ENCODE measurements around the gene ADARB1.

The ADARB1 gene

GRCh38 chr21:45088116-45088515 lies 13.7 kb downstream of the ADARB1 start:
- ATAC-seq: no peak
- TF ChIP-seq RARB (CRISPR knock-in tag; IDR thresholded peaks at IDR 0.05) (no peak), ZNF8 (CRISPR knock-in tag; IDR thresholded peaks at IDR 0.05) (no peak), ARNTL (CRISPR knock-in tag; IDR thresholded peaks at IDR 0.05; ENCODE audit: borderline replicate concordance, low read depth) (no peak), ESRRG (CRISPR knock-in tag; IDR thresholded peaks at IDR 0.05) (no peak), CSRNP3 (CRISPR knock-in tag; IDR thresholded peaks at IDR 0.05) (no peak), ZNF70 (CRISPR knock-in tag; IDR thresholded peaks at IDR 0.05) (no peak), POU6F1 (CRISPR knock-in tag; IDR thresholded peaks at IDR 0.05; ENCODE audit: borderline replicate concordance, low read depth) (no peak), TCF4 (CRISPR knock-in tag; IDR thresholded peaks at IDR 0.05; ENCODE audit: borderline replicate concordance) (no peak)

- TF ChIP-seq ZFP3 (CRISPR knock-in tag; IDR thresholded peaks at IDR 0.05) (no peak), ZC3H10 (CRISPR knock-in tag; IDR thresholded peaks at IDR 0.05) (no peak), ZNF565 (CRISPR knock-in tag; conservative IDR thresholded peaks at IDR 0.05; ENCODE audit: low read depth) (no peak), GLIS3 (CRISPR knock-in tag; IDR thresholded peaks at IDR 0.05) (no peak), TCF4 (CRISPR knock-in tag; IDR thresholded peaks at IDR 0.05; ENCODE audit: borderline replicate concordance) (no peak), ZNF8 (CRISPR knock-in tag; IDR thresholded peaks at IDR 0.05) (no peak), ISL1 (CRISPR knock-in tag; IDR thresholded peaks at IDR 0.05) (no peak), BACH2 (CRISPR knock-in tag; IDR thresholded peaks at IDR 0.05; ENCODE audit: borderline replicate concordance) (no peak)
- TF ChIP-seq, protein P1, sequence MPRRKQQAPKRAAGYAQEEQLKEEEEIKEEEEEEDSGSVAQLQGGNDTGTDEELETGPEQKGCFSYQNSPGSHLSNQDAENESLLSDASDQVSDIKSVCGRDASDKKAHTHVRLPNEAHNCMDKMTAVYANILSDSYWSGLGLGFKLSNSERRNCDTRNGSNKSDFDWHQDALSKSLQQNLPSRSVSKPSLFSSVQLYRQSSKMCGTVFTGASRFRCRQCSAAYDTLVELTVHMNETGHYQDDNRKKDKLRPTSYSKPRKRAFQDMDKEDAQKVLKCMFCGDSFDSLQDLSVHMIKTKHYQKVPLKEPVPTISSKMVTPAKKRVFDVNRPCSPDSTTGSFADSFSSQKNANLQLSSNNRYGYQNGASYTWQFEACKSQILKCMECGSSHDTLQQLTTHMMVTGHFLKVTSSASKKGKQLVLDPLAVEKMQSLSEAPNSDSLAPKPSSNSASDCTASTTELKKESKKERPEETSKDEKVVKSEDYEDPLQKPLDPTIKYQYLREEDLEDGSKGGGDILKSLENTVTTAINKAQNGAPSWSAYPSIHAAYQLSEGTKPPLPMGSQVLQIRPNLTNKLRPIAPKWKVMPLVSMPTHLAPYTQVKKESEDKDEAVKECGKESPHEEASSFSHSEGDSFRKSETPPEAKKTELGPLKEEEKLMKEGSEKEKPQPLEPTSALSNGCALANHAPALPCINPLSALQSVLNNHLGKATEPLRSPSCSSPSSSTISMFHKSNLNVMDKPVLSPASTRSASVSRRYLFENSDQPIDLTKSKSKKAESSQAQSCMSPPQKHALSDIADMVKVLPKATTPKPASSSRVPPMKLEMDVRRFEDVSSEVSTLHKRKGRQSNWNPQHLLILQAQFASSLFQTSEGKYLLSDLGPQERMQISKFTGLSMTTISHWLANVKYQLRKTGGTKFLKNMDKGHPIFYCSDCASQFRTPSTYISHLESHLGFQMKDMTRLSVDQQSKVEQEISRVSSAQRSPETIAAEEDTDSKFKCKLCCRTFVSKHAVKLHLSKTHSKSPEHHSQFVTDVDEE (CRISPR knock-in tag; IDR thresholded peaks at IDR 0.05): no peak
- no peak for ATAC-seq
Observed at GRCh38 chr21:45088729-45089128, 14.3 kb downstream of the ADARB1 start.

DNA sequence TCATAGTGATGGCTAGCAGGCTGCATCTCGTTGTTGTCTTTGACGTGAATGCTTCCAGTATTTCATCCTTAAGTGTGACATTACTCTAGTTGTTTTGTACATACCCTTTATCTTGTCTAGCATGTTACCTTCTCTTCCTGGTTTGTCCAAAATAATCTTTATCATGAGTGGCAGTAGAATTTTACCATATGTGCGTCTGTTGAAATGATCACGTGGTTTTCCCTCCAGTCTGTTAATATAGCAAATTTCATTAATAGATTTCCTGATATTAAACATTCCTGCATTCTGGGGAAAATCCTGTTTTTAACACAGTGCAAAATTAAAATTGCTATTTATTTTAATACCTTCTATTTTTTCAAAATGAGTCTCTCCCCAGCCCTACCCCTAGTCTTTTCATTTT lies 15.6 kb downstream of the ADARB1 start:
- no peak for ATAC-seq
- TF ChIP-seq CSDC2 (CRISPR knock-in tag; IDR thresholded peaks at IDR 0.05): no peak
- no peak for TF ChIP-seq BACH2 (CRISPR knock-in tag; IDR thresholded peaks at IDR 0.05; ENCODE audit: borderline replicate concordance)
- TF ChIP-seq ZC3H10 (CRISPR knock-in tag; IDR thresholded peaks at IDR 0.05): no peak
- no peak for TF ChIP-seq RARB (CRISPR knock-in tag; IDR thresholded peaks at IDR 0.05)
- TF ChIP-seq, protein P1 (CRISPR knock-in tag; IDR thresholded peaks at IDR 0.05): no peak
- no peak for TF ChIP-seq ISL1 (CRISPR knock-in tag; IDR thresholded peaks at IDR 0.05)
- no peak for TF ChIP-seq CSRNP3 (CRISPR knock-in tag; IDR thresholded peaks at IDR 0.05)
- TF ChIP-seq ZFP30 (CRISPR knock-in tag; IDR thresholded peaks at IDR 0.05): no peak
- no peak for TF ChIP-seq PPARA (CRISPR knock-in tag; IDR thresholded peaks at IDR 0.05; ENCODE audit: borderline replicate concordance)
- no peak for TF ChIP-seq ESRRG (CRISPR knock-in tag; IDR thresholded peaks at IDR 0.05)
- TF ChIP-seq GLIS3 (CRISPR knock-in tag; IDR thresholded peaks at IDR 0.05): no peak
- TF ChIP-seq TCF4 (CRISPR knock-in tag; IDR thresholded peaks at IDR 0.05; ENCODE audit: borderline replicate concordance): no peak
- no peak for TF ChIP-seq POU6F1 (CRISPR knock-in tag; IDR thresholded peaks at IDR 0.05; ENCODE audit: borderline replicate concordance, low read depth)
- no peak for TF ChIP-seq TOX (CRISPR knock-in tag; IDR thresholded peaks at IDR 0.05; ENCODE audit: borderline replicate concordance)
- no peak for TF ChIP-seq ZNF565 (CRISPR knock-in tag; conservative IDR thresholded peaks at IDR 0.05; ENCODE audit: low read depth)
- TF ChIP-seq, protein P2, sequence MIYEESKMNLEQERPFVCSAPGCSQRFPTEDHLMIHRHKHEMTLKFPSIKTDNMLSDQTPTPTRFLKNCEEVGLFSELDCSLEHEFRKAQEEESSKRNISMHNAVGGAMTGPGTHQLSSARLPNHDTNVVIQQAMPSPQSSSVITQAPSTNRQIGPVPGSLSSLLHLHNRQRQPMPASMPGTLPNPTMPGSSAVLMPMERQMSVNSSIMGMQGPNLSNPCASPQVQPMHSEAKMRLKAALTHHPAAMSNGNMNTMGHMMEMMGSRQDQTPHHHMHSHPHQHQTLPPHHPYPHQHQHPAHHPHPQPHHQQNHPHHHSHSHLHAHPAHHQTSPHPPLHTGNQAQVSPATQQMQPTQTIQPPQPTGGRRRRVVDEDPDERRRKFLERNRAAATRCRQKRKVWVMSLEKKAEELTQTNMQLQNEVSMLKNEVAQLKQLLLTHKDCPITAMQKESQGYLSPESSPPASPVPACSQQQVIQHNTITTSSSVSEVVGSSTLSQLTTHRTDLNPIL (CRISPR knock-in tag; IDR thresholded peaks at IDR 0.05; ENCODE audit: low read depth): no peak
- TF ChIP-seq SNAI2 (CRISPR knock-in tag; IDR thresholded peaks at IDR 0.05): no peak
- TF ChIP-seq ZFP3 (CRISPR knock-in tag; IDR thresholded peaks at IDR 0.05): no peak
